NCI-H69 (cell line): ENCODE measurements around the gene CDHR3.
"Not testable (repeated sequence)": the region's sequence is repeated elsewhere in the genome, so short reads cannot be mapped to it uniquely, and the experiment has no call there.

Experiments used
- DNase-seq: peaks from one replicate; lab custom pipeline; 2025; lab: John Stamatoyannopoulos, UW

Gene CDHR3

GRCh38 chr7:105996860-105997737 is 34.0 kb downstream of the CDHR3 start:
- DNase-seq, result no peak

GRCh38 chr7:105999256-105999655 is 36.2 kb downstream of the CDHR3 start:
- no peak for DNase-seq

GRCh38 chr7:106001196-106001595 is 38.1 kb downstream of the CDHR3 start:
- no peak for DNase-seq

- DNase-seq, result peak; percentile 45
These were observed 38.8 kb downstream of the CDHR3 start for GRCh38 chr7:106001886-106002285.

GRCh38 chr7:106003525-106004064 is 40.5 kb downstream of the CDHR3 start:
- DNase-seq, result no peak

- DNase-seq, result no peak
These were observed 43.8 kb downstream of the CDHR3 start for GRCh38 chr7:106006906-106007305.

- not testable (repeated sequence) for DNase-seq
These were observed 44.7 kb downstream of the CDHR3 start for GRCh38 chr7:106007796-106008195.

- DNase-seq, result peak; percentile 98
These were observed 46.6 kb downstream of the CDHR3 start for GRCh38 chr7:106009503-106010226.

- DNase-seq, result peak; percentile 82
These were observed 47.3 kb downstream of the CDHR3 start for GRCh38 chr7:106010331-106010730.

- DNase-seq, result no peak
These were observed 47.8 kb downstream of the CDHR3 start for GRCh38 chr7:106010866-106011265.

GRCh38 chr7:106012184-106012583 is 49.1 kb downstream of the CDHR3 start:
- DNase-seq, result no peak

- DNase-seq, result no peak
These were observed 49.9 kb downstream of the CDHR3 start for GRCh38 chr7:106012935-106013439.

GRCh38 chr7:106015381-106016218 is 52.5 kb downstream of the CDHR3 start:
- no peak for DNase-seq

- no peak for DNase-seq
These were observed 53.3 kb downstream of the CDHR3 start for GRCh38 chr7:106016331-106016730.

- DNase-seq, result no peak
These were observed 54.6 kb downstream of the CDHR3 start for GRCh38 chr7:106017657-106018056.

- DNase-seq, result no peak
These were observed 55.8 kb downstream of the CDHR3 start for GRCh38 chr7:106018566-106019469.

- peak; percentile 45 for DNase-seq
These were observed 56.4 kb downstream of the CDHR3 start for GRCh38 chr7:106019470-106019820.

GRCh38 chr7:106021151-106022067 is 58.3 kb downstream of the CDHR3 start:
- peak; percentile 88 for DNase-seq

GRCh38 chr7:106022193-106022821 is 59.2 kb downstream of the CDHR3 start:
- DNase-seq, result peak; percentile 64
